LNCAP (cell line): ENCODE data around the gene NFASC.

ENCODE experiments used
- CTCF ChIP-seq: fragments of 450-650 bp; IDR thresholded peaks from 2 replicates; pipeline ENCODE4 v1.5.1; 2017; ENCODE audit warnings: mild to moderate bottlenecking

Gene NFASC

DNA sequence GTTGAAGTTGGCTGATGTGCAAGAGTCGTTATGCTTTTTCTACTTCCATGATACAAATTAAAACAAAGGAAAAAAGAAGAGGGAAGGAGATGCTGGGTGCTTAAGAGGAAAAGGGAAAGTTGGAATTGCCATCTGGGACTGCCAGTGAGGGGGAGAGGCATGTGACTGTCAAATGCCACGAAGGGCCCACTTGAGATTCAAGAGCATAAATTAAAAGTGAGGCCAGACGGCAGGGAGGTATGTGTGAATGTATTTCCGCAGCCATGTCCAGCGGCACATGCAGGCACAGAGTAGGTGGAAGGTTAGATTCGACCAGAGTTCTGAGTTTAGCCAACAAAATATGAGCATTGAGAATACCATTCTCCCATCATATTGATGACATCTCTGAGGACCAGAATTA lies 32.0 kb downstream of the NFASC start:
- TF ChIP-seq CTCF: no peak

- TF ChIP-seq CTCF: no peak
Observed at GRCh38 chr1:204904228-204904810, 33.7 kb downstream of the NFASC start.

GRCh38 chr1:204909109-204909508 lies 38.4 kb downstream of the NFASC start:
- TF ChIP-seq CTCF: no peak

- TF ChIP-seq CTCF: no peak
Observed at GRCh38 chr1:204915861-204916495, 45.3 kb downstream of the NFASC start.

- TF ChIP-seq CTCF: no peak
Observed at GRCh38 chr1:204917802-204918201, 47.1 kb downstream of the NFASC start.

DNA sequence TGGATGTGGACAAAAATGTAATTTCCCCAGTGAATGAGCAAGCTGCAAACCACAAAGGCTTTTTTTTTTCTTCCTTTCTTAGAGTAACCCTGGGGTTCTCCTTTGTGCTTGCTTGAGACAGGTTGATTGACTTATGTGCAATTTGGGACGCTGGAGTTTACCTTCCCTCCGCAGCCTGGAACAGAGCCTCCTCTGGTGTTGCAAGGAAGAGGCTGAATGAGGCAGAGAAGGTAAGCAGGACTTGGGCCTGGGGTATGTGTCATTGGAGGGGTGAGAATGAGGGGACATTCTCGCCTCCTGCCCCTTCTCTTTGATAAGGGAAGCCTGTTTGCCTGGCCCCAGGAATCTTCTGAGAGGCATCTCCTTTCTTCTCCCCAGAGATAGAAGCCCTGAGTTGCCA lies 49.8 kb downstream of the NFASC start:
- no peak for TF ChIP-seq CTCF

- no peak for TF ChIP-seq CTCF
Observed at GRCh38 chr1:204920967-204921366, 50.3 kb downstream of the NFASC start.
